SK-N-SH treated with all-trans-retinoic acid at 6 μM for 48 hours (cell line): ENCODE measurements around the gene KLHDC4.

Experiments
- ATAC-seq: fragments of 200-7000 bp; cut with Tn5 transposase; 3 replicates; pipeline ENCODE4 v1.9.1; 2020; ENCODE audit warnings: mild to moderate bottlenecking, moderate library complexity
- BACH2 ChIP-seq: fragments of 250-450 bp; sonication (Bioruptor Pico); IDR thresholded peaks from 2 replicates; pipeline ENCODE4 v1.9.0; 2021; ENCODE audit warnings: mild to moderate bottlenecking, borderline replicate concordance
- CSDC2 ChIP-seq: fragments of 250-450 bp; sonication (Bioruptor Pico); IDR thresholded peaks from 2 replicates; pipeline ENCODE4 v1.5.0; 2020; ENCODE audit warnings: mild to moderate bottlenecking, moderate library complexity
- ESRRG ChIP-seq: fragments of 250-450 bp; sonication (Bioruptor Pico); IDR thresholded peaks from 2 replicates; pipeline ENCODE4 v1.6.1; 2021; ENCODE audit warnings: mild to moderate bottlenecking
- GLIS3 ChIP-seq: fragments of 250-450 bp; sonication (Bioruptor Pico); IDR thresholded peaks from 2 replicates; pipeline ENCODE4 v1.5.0; 2020; ENCODE audit warnings: mild to moderate bottlenecking, moderate library complexity
- ISL1 ChIP-seq: fragments of 250-450 bp; sonication (Bioruptor Pico); IDR thresholded peaks from 2 replicates; pipeline ENCODE4 v2.1.2; 2022; ENCODE audit warnings: mild to moderate bottlenecking, moderate library complexity
- OSR1 ChIP-seq: fragments of 250-450 bp; sonication (Bioruptor Pico); IDR thresholded peaks from 2 replicates; pipeline ENCODE4 v1.8.0; 2022; ENCODE audit warnings: moderate library complexity, mild to moderate bottlenecking, inconsistent platforms
- PPARA ChIP-seq: fragments of 250-450 bp; sonication (Bioruptor Pico); IDR thresholded peaks from 2 replicates; pipeline ENCODE4 v1.5.0; 2020; ENCODE audit warnings: mild to moderate bottlenecking, borderline replicate concordance
- RARB ChIP-seq: fragments of 250-450 bp; sonication (Bioruptor Pico); IDR thresholded peaks from 2 replicates; pipeline ENCODE4 v1.8.0; 2021; ENCODE audit warnings: mild to moderate bottlenecking, moderate library complexity
- SNAI2 ChIP-seq: fragments of 250-450 bp; sonication (Bioruptor Pico); IDR thresholded peaks from 2 replicates; pipeline ENCODE4 v1.5.0; 2020; ENCODE audit warnings: mild to moderate bottlenecking, moderate library complexity
- TCF4 ChIP-seq: fragments of 250-450 bp; sonication (Bioruptor Pico); IDR thresholded peaks from 2 replicates; pipeline ENCODE4 v1.8.0; 2021; ENCODE audit warnings: mild to moderate bottlenecking, moderate library complexity, borderline replicate concordance
- ZC3H10 ChIP-seq: fragments of 250-450 bp; sonication (Bioruptor Pico); IDR thresholded peaks from 2 replicates; pipeline ENCODE4 v1.5.1; 2021; ENCODE audit warnings: mild to moderate bottlenecking, moderate library complexity
- ZFP3 ChIP-seq: fragments of 250-450 bp; sonication (Bioruptor Pico); IDR thresholded peaks from 2 replicates; pipeline ENCODE4 v1.5.0; 2020; ENCODE audit warnings: mild to moderate bottlenecking, moderate library complexity
- ZFP30 ChIP-seq: fragments of 450-650 bp; formaldehyde crosslinking; IDR thresholded peaks from 2 replicates; pipeline ENCODE4 v1.5.0; 2022; ENCODE audit warnings: mild to moderate bottlenecking, moderate library complexity
- ZNF565 ChIP-seq: fragments of 450-650 bp; formaldehyde crosslinking; conservative IDR thresholded peaks from 2 replicates; pipeline ENCODE4 v1.5.0; 2020; ENCODE audit warnings: low read depth, mild to moderate bottlenecking, moderate library complexity
- ZNF70 ChIP-seq: fragments of 450-650 bp; formaldehyde crosslinking; IDR thresholded peaks from 2 replicates; pipeline ENCODE4 v1.5.0; 2020; ENCODE audit warnings: mild to moderate bottlenecking, moderate library complexity
- ZNF8 ChIP-seq: fragments of 450-650 bp; formaldehyde crosslinking; IDR thresholded peaks from 2 replicates; pipeline ENCODE4 v1.5.0; 2020; ENCODE audit warnings: mild to moderate bottlenecking, moderate library complexity
- TF ChIP-seq, protein P1 (sequence below): fragments of 250-450 bp; sonication (Bioruptor Pico); IDR thresholded peaks from 2 replicates; pipeline ENCODE4 v1.5.0; 2020; ENCODE audit warnings: mild to moderate bottlenecking, moderate library complexity
- TF ChIP-seq, protein P2 (sequence below): fragments of 250-450 bp; sonication (Bioruptor Pico); IDR thresholded peaks from 2 replicates; pipeline ENCODE4 v1.5.1; 2021; ENCODE audit warnings: mild to moderate bottlenecking, moderate library complexity
- TF ChIP-seq, protein P3 (sequence below): fragments of 250-450 bp; sonication (Bioruptor Pico); IDR thresholded peaks from 2 replicates; pipeline ENCODE4 v1.5.1; 2020; ENCODE audit warnings: low read depth, mild to moderate bottlenecking, moderate library complexity
- TF ChIP-seq, protein P4 (sequence below): fragments of 250-450 bp; sonication (Bioruptor Pico); IDR thresholded peaks from 2 replicates; pipeline ENCODE4 v1.8.0; 2021; ENCODE audit warnings: low read depth, mild to moderate bottlenecking, moderate library complexity, borderline replicate concordance
- TF ChIP-seq, protein P5 (sequence below): fragments of 250-450 bp; sonication (Bioruptor Pico); IDR thresholded peaks from 2 replicates; pipeline ENCODE4 v1.8.0; 2020; ENCODE audit warnings: mild to moderate bottlenecking, moderate library complexity, borderline replicate concordance

KLHDC4 gene

GRCh38 chr16:87680272-87680644 lies 85.5 kb downstream of the KLHDC4 start:
- no peak for ATAC-seq
- no peak for TF ChIP-seq OSR1 (CRISPR knock-in tag)
- no peak for TF ChIP-seq ZFP30 (CRISPR knock-in tag)
- TF ChIP-seq, protein P1, sequence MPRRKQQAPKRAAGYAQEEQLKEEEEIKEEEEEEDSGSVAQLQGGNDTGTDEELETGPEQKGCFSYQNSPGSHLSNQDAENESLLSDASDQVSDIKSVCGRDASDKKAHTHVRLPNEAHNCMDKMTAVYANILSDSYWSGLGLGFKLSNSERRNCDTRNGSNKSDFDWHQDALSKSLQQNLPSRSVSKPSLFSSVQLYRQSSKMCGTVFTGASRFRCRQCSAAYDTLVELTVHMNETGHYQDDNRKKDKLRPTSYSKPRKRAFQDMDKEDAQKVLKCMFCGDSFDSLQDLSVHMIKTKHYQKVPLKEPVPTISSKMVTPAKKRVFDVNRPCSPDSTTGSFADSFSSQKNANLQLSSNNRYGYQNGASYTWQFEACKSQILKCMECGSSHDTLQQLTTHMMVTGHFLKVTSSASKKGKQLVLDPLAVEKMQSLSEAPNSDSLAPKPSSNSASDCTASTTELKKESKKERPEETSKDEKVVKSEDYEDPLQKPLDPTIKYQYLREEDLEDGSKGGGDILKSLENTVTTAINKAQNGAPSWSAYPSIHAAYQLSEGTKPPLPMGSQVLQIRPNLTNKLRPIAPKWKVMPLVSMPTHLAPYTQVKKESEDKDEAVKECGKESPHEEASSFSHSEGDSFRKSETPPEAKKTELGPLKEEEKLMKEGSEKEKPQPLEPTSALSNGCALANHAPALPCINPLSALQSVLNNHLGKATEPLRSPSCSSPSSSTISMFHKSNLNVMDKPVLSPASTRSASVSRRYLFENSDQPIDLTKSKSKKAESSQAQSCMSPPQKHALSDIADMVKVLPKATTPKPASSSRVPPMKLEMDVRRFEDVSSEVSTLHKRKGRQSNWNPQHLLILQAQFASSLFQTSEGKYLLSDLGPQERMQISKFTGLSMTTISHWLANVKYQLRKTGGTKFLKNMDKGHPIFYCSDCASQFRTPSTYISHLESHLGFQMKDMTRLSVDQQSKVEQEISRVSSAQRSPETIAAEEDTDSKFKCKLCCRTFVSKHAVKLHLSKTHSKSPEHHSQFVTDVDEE (CRISPR knock-in tag), result no peak
- no peak for TF ChIP-seq TCF4 (CRISPR knock-in tag)
- no peak for TF ChIP-seq RARB
- no peak for TF ChIP-seq SNAI2 (CRISPR knock-in tag)
- TF ChIP-seq CSDC2 (CRISPR knock-in tag), result no peak
- TF ChIP-seq PPARA (CRISPR knock-in tag), result no peak
- TF ChIP-seq ESRRG (CRISPR knock-in tag), result no peak
- TF ChIP-seq ZNF565 (CRISPR knock-in tag), result no peak
- TF ChIP-seq, protein P2, sequence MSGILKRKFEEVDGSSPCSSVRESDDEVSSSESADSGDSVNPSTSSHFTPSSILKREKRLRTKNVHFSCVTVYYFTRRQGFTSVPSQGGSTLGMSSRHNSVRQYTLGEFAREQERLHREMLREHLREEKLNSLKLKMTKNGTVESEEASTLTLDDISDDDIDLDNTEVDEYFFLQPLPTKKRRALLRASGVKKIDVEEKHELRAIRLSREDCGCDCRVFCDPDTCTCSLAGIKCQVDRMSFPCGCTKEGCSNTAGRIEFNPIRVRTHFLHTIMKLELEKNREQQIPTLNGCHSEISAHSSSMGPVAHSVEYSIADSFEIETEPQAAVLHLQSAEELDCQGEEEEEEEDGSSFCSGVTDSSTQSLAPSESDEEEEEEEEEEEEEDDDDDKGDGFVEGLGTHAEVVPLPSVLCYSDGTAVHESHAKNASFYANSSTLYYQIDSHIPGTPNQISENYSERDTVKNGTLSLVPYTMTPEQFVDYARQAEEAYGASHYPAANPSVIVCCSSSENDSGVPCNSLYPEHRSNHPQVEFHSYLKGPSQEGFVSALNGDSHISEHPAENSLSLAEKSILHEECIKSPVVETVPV (CRISPR knock-in tag), result no peak
- no peak for TF ChIP-seq GLIS3 (CRISPR knock-in tag)
- TF ChIP-seq BACH2, result no peak
- TF ChIP-seq, protein P3, sequence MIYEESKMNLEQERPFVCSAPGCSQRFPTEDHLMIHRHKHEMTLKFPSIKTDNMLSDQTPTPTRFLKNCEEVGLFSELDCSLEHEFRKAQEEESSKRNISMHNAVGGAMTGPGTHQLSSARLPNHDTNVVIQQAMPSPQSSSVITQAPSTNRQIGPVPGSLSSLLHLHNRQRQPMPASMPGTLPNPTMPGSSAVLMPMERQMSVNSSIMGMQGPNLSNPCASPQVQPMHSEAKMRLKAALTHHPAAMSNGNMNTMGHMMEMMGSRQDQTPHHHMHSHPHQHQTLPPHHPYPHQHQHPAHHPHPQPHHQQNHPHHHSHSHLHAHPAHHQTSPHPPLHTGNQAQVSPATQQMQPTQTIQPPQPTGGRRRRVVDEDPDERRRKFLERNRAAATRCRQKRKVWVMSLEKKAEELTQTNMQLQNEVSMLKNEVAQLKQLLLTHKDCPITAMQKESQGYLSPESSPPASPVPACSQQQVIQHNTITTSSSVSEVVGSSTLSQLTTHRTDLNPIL (CRISPR knock-in tag), result no peak
- TF ChIP-seq ISL1, result no peak
- no peak for TF ChIP-seq ZC3H10 (CRISPR knock-in tag)
- no peak for TF ChIP-seq ZNF70 (CRISPR knock-in tag)
- TF ChIP-seq, protein P4, sequence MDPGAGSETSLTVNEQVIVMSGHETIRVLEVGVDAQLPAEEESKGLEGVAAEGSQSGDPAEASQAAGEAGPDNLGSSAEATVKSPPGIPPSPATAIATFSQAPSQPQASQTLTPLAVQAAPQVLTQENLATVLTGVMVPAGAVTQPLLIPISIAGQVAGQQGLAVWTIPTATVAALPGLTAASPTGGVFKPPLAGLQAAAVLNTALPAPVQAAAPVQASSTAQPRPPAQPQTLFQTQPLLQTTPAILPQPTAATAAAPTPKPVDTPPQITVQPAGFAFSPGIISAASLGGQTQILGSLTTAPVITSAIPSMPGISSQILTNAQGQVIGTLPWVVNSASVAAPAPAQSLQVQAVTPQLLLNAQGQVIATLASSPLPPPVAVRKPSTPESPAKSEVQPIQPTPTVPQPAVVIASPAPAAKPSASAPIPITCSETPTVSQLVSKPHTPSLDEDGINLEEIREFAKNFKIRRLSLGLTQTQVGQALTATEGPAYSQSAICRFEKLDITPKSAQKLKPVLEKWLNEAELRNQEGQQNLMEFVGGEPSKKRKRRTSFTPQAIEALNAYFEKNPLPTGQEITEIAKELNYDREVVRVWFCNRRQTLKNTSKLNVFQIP (CRISPR knock-in tag), result no peak
- TF ChIP-seq, protein P5, sequence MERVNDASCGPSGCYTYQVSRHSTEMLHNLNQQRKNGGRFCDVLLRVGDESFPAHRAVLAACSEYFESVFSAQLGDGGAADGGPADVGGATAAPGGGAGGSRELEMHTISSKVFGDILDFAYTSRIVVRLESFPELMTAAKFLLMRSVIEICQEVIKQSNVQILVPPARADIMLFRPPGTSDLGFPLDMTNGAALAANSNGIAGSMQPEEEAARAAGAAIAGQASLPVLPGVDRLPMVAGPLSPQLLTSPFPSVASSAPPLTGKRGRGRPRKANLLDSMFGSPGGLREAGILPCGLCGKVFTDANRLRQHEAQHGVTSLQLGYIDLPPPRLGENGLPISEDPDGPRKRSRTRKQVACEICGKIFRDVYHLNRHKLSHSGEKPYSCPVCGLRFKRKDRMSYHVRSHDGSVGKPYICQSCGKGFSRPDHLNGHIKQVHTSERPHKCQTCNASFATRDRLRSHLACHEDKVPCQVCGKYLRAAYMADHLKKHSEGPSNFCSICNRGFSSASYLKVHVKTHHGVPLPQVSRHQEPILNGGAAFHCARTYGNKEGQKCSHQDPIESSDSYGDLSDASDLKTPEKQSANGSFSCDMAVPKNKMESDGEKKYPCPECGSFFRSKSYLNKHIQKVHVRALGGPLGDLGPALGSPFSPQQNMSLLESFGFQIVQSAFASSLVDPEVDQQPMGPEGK (CRISPR knock-in tag), result no peak
- no peak for TF ChIP-seq ZFP3 (CRISPR knock-in tag)

GRCh38 chr16:87679593-87680271 lies 86.1 kb downstream of the KLHDC4 start:
- no peak for ATAC-seq
- TF ChIP-seq ESRRG (CRISPR knock-in tag), result no peak
- no peak for TF ChIP-seq ZFP3 (CRISPR knock-in tag)
- no peak for TF ChIP-seq SNAI2 (CRISPR knock-in tag)
- no peak for TF ChIP-seq ZNF70 (CRISPR knock-in tag)
- TF ChIP-seq PPARA (CRISPR knock-in tag), result no peak
- TF ChIP-seq, protein P5 (CRISPR knock-in tag), result no peak
- no peak for TF ChIP-seq RARB
- TF ChIP-seq CSDC2 (CRISPR knock-in tag), result no peak
- no peak for TF ChIP-seq ZNF565 (CRISPR knock-in tag)
- no peak for TF ChIP-seq ZNF8
- TF ChIP-seq, all 23 proteins: peak for 0
